LNCaP clone FGC (cell line): Measurements from ENCODE around the gene ARFGAP2.

ENCODE experiments used
- DNase-seq: peaks from one replicate; pipeline ENCODE4 v3.0.0-alpha.2; 2011; ENCODE audit warnings: low read depth
- H3K4me3 ChIP-seq: 2 replicates; pipeline ENCODE4 v1.5.1; 2011; ENCODE audit warnings: mild to moderate bottlenecking, low read depth, low read length, control low read depth
- TF ChIP-seq, protein P1 (sequence below): IDR thresholded peaks from 2 replicates; pipeline ENCODE4 v1.5.1; 2012; ENCODE audit warnings: mild to moderate bottlenecking; ENCODE audit not compliant: control insufficient read depth, insufficient read depth; ENCODE audit errors: extremely low read depth

ARFGAP2 gene

DNA sequence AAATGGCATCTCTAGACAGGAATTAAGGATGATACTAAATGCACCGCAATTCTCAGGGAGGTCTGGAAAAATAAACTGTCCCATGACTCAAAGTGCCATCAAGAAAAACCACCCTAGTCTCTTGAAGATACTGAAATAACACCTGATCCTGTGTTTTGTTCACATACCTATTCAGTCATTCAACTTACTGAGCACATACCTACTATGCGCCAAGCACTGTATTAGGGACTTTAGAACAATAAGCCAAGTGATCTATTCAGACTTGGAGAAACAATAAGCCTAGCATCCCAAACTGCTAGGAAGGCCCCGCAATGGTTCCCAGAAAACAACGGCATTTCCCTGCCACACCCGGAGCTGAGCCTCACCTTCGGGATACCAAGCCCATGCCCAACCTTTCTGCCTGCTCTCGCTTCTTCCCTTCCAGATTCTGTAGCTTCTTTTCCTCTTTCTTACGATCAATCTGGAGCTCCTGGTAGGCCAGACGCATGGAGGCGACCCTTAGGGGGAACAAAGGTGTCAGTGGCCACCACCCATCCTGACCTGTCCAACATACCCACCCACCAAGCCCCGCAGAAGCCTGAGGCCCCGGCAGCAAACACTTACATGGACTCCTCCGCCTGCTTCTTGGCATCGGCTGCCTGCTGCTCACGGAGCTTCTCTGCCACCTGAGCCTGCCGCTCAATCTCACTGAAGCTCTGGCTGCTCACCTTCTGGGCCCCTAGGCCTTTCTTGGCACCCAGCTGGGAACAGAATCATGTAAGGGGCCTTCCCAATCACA, 5.4 kb downstream of the ARFGAP2 start:
- DNase-seq: no peak
- no peak overlapping the region for H3K4me3 ChIP-seq
- TF ChIP-seq, protein P1, sequence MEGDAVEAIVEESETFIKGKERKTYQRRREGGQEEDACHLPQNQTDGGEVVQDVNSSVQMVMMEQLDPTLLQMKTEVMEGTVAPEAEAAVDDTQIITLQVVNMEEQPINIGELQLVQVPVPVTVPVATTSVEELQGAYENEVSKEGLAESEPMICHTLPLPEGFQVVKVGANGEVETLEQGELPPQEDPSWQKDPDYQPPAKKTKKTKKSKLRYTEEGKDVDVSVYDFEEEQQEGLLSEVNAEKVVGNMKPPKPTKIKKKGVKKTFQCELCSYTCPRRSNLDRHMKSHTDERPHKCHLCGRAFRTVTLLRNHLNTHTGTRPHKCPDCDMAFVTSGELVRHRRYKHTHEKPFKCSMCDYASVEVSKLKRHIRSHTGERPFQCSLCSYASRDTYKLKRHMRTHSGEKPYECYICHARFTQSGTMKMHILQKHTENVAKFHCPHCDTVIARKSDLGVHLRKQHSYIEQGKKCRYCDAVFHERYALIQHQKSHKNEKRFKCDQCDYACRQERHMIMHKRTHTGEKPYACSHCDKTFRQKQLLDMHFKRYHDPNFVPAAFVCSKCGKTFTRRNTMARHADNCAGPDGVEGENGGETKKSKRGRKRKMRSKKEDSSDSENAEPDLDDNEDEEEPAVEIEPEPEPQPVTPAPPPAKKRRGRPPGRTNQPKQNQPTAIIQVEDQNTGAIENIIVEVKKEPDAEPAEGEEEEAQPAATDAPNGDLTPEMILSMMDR: no peak

DNA sequence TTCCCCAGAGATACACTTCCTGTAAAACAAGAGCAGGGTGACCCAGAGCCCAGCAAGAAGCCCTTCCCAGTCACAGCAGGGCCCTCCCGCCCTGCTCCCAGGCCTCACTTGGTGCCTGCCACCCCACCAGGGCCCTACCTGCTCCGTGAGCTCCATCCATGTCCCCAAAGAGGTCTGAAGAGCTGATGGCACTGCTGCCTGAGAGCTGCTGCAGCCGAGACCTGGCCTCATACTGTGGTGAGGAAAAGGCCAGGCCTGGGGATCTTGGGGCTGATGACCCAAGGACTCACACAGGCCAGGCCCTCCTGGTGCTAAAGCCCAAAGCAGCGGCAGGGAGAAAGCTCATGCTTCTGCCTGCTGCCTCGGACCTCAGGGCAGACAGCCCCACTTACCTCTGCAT, 10.3 kb downstream of the ARFGAP2 start:
- no peak overlapping the region for H3K4me3 ChIP-seq
- no peak for DNase-seq
- TF ChIP-seq, protein P1: no peak

DNA sequence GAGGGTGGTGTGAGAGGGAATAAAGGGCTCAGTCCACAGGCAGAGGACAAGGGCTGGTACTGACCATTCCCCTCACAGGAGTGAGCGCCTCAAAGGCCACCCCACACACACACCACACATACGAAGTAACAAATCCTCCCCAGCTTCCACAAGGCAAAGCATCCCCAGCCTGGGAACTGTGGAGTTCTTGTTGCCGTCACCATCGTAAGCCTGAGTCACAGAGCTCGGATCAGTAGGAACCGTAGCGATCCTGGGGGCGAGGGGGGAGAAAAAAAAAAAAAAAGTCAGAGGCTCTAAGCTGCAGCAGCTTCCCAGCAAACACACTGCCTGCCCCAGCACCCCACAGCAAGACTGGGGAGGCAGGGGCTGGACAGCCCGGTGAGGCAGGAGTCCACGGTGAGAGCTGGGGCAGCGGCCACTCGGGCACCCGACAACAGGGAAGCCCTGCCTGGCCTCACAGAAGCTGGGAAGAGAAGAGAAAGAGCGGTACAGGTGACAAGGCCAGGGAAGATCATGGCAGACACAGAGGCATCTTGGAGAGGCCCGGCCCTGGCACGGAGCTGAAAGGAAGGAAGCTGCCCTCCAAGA, 11.3 kb downstream of the ARFGAP2 start:
- DNase-seq: no peak
- H3K4me3 ChIP-seq: no peak overlapping the region
- TF ChIP-seq, protein P1: no peak

DNA sequence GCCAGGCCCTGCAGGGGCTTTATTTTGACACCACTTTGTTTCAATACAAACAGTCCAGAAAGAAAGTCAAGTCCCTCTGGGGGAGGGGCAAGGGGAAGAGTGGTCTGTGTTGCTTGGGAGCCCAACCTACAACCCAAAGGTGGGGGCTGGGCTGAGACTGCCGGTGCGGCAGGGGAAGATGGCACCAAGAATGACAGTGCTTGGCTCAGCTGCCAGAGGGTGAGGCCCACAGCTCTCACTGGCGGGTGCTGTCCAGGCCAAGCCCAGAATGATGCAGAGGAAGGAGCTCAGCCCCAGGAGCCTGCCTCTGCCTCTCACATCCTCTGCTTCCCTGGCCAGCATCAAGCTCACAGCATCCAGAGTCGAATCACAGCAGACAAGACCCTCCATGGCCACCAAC, 12.4 kb downstream of the ARFGAP2 start:
- TF ChIP-seq, protein P1: no peak
- DNase-seq: no peak
- H3K4me3 ChIP-seq: no peak overlapping the region

DNA sequence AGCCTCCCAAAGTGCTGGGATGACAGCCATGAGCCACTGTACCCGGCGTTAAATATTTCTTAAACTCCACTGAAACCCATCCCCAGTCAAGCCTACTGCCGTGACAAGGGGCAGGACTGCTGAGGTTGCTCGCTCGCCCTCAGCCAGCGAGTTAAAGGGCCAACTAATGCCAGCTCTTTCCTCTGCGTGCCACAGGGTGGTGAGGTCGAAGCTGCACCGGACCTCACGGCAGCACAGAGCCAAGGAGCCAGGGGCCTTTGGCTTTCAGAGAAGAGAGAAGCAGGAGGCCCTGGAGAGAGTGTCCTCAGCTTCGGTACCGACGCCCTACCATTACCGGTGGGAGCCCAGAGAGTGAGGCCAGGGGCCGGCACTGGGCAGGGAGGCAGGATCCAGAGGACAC, 12.8 kb downstream of the ARFGAP2 start:
- TF ChIP-seq, protein P1: no peak
- H3K4me3 ChIP-seq: no peak overlapping the region
- DNase-seq: no peak

DNA sequence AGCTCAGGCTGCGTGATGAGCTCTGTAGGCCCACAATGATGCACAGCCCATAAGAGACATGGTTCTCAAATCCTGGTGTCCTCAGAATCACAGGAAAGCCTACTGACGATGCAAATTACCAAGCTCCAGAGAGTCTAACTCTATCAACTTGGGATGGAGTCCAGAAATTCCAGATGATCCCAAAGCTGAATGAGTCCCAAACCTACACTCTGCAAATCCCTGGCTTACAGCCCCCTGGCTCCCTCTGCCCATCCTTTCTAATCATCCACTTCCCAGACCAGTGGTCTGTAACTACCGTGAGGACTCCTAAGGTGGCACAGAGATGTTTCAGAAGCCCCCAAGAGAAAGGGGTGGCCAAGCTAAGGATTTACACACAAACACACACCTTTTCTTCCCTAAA, 13.5 kb downstream of the ARFGAP2 start:
- TF ChIP-seq, protein P1: no peak
- DNase-seq: no peak

More for the DNA sequence above, 13.5 kb downstream of the ARFGAP2 start:
- no peak overlapping the region for H3K4me3 ChIP-seq
